PFSK-1 (cell line): ENCODE data around the gene TMEM59L.

Experiments used
- FOXP2 ChIP-seq: optimal IDR thresholded peaks from 2 replicates; pipeline ENCODE3; 2011; ENCODE audit warnings: borderline replicate concordance, control low read depth, inconsistent platforms; ENCODE audit not compliant: insufficient read depth; ENCODE audit errors: extremely low read length, extremely low read depth
- POLR2AphosphoS5 ChIP-seq: IDR thresholded peaks from 2 replicates; pipeline ENCODE4 v1.6.1; 2012; ENCODE audit warnings: low read depth, mild to moderate bottlenecking, control low read depth, low read length, moderate library complexity
- REST ChIP-seq, 2 experiments: IDR thresholded peaks; 2 replicates each; pipeline versions ENCODE4 v1.6.1 to v1.8.0; 2011 to 2012; ENCODE audit warnings: low read depth in 2 of 2, low read length in 2 of 2, control low read depth in 1 of 2, inconsistent platforms in 1 of 2, mild to moderate bottlenecking in 1 of 2, moderate library complexity in 1 of 2; ENCODE audit not compliant: insufficient read depth in 1 of 2
- SIN3A ChIP-seq: IDR thresholded peaks from 2 replicates; pipeline ENCODE4 v1.6.1; 2012; ENCODE audit warnings: mild to moderate bottlenecking, low read length, moderate library complexity, borderline replicate concordance; ENCODE audit not compliant: insufficient read depth
- TAF1 ChIP-seq: IDR thresholded peaks from 2 replicates; pipeline ENCODE4 v1.6.1; 2012; ENCODE audit warnings: low read length, control low read depth, borderline replicate concordance; ENCODE audit not compliant: insufficient read depth

TMEM59L gene

GRCh38 chr19:18663940-18664530, 51.4 kb downstream of the TMEM59L start:
- TF ChIP-seq SIN3A (no peak), FOXP2 (no peak), POLR2AphosphoS5 (no peak), REST (IDR thresholded peaks at IDR 0.05; ENCODE audit: insufficient read depth in 1 of 2, low read depth in 2 of 2, low read length in 2 of 2) (no peak), TAF1 (no peak)

- TF ChIP-seq TAF1 = no peak
- TF ChIP-seq SIN3A = no peak
- TF ChIP-seq REST (IDR thresholded peaks at IDR 0.05; ENCODE audit: insufficient read depth in 1 of 2, low read depth in 2 of 2, low read length in 2 of 2) = no peak
- no peak for TF ChIP-seq FOXP2
- no peak for TF ChIP-seq POLR2AphosphoS5
Observed at GRCh38 chr19:18665771-18666202, 53.1 kb downstream of the TMEM59L start.

- TF ChIP-seq TAF1 (no peak), REST (IDR thresholded peaks at IDR 0.05; ENCODE audit: insufficient read depth in 1 of 2, low read depth in 2 of 2, low read length in 2 of 2) (no peak), POLR2AphosphoS5 (no peak), FOXP2 (no peak), SIN3A (no peak)
Observed at GRCh38 chr19:18666317-18666716, 53.6 kb downstream of the TMEM59L start.

GRCh38 chr19:18666784-18667183, 54.1 kb downstream of the TMEM59L start:
- TF ChIP-seq SIN3A (no peak), POLR2AphosphoS5 (no peak), TAF1 (no peak), REST (IDR thresholded peaks at IDR 0.05; ENCODE audit: insufficient read depth in 1 of 2, low read depth in 2 of 2, low read length in 2 of 2) (no peak), FOXP2 (no peak)

- TF ChIP-seq REST (IDR thresholded peaks at IDR 0.05; ENCODE audit: insufficient read depth in 1 of 2, low read depth in 2 of 2, low read length in 2 of 2) = no peak
- TF ChIP-seq FOXP2 = no peak
- TF ChIP-seq TAF1 = no peak
- TF ChIP-seq POLR2AphosphoS5 = no peak
- TF ChIP-seq SIN3A = no peak
Observed at GRCh38 chr19:18667531-18668251, 55.0 kb downstream of the TMEM59L start.
